ENCODE data around the gene ALG12.
A peak's percentile ranks its signal among the peaks of the same experiment; 100 is the strongest.

Gene ALG12

DNA sequence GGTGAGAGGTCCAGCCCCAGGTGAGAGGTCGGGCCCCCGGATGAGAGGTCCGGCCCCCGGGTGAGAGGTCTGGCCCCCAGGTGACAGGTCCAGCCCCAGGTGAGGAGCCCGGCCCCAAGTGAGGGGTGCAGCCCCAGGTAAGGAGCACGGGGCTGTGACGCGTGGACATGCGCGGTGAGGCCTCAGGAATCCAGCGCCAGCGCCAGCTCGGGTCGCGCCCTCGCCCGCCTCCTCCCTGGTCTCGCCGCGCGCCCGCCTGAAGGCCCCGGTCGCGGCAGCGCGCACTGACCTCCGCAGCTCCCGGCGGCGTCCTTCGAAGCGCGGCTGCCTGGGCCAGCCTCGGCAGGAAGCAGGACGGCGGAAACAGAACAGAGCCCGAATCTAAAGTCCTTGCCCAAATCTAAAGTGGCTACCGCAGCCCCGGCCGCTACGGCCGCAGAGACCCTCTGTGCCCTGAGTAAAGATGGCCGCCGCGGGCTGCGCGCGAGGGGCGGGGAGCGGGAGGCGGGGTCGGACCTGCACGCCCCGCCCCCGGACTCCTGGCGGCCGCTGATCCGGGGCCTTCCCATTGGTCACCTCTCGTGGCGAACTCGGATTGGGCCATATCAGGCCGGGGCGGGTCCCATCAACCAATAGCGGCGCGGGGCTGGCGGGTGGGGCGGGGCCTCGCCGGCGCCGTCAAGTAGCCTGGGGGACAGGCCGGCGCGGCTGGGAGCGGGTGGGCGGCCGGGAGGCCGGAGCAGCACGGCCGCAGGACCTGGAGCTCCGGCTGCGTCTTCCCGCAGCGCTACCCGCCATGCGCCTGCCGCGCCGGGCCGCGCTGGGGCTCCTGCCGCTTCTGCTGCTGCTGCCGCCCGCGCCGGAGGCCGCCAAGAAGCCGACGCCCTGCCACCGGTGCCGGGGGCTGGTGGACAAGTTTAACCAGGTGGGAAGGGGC, at the start of gene ALG12, which contains the start of gene CRELD2:
Gene ALG12, minus strand, starts transcription at position 465 of the 937 bp plus-strand sequence. CDS start 4,673 bp downstream, outside the sequence.
Gene CRELD2, plus strand, starts transcription at position 661 of the 937 bp plus-strand sequence. Its CDS starts 136 bp downstream, at position 797.
- peak; percentile 97 for DNase-seq

DNA sequence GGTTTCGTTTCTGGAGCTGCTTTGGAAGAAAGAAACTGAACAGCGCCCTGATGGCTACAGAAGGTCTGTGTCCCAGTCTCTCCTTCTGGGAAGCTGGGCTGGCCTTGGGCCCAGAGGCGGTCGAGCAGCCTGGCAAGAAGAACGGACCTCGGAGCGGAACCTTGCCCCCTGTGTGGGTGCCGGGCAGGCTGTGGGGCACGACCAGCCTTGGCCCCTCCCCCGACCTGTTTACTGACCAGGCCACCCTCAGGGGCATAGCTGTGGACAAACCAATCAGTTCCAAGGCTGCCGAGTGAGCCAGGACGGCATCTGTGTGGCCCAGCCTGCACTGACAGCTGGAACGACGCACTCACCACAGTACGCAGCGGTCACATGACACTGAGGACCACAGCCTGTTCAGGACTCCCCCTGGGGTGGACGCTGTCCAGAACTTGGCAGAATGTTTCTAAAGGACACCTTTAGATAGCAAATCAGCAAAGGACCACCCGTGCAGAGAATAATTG, 49.5 kb upstream of the ALG12 start:
- no peak for DNase-seq

DNA sequence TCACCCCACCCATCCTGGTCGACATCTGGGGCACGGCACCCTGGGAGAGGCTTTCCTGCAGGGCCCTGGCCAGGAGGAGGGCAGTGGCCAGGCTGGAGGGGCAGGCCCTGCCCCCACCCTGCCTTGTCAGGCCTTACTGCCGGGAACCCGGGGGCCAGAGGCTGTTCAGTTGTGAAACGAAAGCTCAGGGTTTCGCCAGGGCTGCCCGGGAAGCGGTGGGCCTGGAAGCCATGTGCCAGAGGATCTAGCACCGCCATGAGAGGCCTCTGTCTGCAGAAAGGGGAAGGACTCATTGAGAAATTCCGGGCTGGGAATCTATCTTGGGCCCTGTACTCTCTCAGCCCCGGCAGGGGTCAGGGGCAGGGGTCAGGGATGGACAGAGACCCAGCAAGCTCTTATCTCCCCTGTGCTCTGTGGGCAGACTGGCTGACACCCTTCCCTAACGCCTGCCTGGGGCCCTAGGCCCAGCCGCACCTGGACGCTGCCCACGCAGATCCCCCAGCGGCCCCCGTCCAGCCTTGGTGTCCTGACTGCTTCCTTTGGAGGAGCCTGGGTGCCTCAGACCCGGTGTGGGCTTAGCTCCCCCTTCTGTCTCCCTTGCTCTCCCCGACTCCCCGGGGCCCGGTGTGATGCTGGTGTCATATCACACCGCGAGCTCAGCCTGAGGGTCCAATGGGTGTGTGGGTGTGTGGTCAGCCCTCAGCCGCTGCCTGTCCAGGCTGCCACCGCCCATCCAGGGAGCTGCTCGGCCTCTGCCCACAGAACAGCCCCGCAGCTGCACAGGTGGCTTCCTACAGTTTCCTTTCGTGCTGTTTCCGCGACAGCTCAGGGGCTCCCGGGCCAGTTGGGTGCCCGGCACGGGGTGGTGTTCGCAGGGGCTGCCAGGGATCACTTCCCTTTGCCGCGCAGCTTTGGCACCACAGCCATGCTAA, 48.8 kb upstream of the ALG12 start:
- DNase-seq: no peak

DNA sequence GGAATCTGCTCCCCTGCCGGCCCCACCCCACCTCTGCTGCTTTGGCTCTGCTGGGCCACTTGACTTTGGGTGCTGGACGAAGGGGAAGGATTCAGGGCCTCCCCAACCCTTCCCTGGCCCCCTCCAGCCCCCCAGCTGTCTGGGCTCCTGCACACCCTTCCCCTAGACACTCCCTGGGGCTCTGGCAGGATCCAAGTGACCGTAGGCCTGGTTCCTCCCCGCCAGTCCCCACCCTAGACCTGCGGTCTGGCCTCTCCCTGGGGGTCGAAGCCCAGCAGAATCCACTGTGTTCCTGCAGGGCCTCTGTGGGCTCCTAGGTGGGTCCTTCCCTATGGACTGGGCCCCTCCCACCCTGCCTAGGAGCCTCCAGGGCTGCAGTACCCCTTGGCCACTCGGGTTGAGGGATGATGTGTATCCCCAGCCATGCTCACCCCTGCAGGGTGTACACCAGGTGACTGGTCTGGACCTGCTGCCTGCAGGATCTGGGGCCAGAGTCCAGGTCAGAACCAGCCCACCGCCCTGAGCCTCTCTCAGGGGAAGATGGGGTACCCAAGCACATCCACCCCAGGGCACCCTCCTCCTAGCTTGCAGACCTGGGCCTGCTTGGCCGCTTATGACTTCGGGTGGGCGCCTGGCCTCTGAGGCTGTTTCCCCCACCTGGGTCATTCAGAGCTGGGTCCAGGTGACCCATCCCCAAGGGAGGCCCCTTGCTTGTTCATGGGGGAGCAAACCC, 48.0 kb upstream of the ALG12 start:
- peak; percentile 28 for DNase-seq

DNA sequence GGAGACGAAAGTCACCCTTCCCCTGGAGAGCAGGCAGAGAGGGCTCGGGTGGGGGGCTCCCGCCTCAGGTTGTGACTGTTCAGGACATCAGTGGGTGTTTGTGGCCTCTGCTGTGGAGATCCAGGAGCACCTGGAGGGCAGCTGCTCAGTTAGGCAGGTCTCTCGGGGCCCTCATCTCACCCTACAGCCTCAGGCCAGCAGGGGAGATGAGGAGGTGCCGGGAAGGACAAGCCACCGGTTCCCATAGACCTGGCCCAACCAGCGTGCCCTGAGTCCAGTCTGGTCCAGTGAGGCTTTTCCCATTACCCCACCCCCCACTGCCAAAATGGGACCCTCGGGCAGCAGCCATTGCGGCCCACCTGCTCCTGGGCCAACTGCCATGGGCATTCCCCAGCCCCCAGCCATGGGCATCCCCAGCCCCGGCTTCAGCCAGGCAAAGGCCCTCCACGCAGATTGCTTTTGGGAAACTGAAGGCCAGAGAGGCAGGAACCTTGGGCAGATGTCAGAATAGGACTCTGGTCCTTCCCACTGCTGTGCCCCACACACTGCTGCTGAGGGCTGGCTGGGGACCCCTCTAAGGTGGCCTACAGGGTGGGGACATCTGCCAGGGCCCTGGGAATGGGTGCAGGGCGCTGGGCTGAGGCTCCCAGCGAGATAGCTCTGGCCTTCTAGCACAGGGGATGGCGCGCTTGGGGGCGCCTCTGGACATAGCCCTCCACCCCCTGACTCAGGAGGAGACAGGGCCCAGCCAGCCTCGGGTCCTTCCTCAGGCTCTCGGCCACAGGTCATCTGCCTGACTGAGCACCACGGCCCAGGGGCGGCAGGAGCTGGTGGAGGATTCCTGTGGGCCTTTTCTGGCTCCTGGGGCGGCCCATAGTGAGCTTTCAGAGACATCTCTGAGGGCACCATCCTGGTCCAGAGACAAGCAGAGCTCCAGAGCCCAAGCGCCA, 47.1 kb upstream of the ALG12 start:
- DNase-seq: no peak

DNA sequence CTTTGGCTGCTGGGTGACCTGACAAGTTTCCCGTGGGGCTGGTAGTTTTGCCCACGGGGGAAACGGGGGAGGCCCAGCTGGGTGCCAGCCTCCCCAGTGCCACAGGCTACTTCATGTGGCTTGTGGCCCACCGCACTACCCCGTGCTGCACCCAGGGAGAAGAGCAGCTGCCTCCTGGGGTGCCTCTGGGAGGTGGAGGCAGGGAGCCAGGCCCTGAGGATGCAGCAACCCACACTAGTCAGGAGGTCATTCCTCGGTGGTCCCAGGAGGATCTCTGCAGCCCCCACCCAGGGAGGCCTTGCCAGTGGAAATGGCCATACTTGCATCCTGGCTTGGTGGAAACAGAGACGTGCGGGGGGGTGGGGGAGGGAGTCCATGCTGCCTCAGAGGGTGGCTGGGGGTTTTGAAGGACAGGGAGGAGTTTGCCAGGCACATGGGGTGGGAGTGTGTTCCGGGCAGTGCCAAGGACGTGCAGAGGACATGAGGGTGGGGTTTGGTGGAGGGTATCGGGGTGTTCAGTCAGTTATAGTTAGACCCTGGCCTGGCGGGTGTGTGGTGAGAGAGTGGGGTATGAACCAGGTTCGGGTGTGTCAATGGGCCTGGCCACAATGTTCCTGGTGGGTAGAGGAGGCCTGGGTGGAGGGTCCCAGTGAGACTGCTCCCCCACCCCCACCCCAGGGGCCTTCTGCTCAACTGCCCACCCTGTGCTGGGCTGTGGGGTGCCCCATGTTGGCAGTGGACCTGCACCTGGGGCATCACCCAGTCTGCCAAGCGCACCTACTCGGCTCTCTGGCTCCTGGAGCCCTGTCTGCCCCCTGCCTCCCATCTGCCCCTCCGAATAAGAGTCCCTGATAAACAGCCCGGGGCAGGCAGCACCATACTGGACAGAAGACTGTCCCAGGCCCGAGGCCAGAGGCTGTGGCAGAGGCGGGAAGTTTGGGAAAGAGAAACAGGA, 46.2 kb upstream of the ALG12 start:
- peak; percentile 31 for DNase-seq

DNA sequence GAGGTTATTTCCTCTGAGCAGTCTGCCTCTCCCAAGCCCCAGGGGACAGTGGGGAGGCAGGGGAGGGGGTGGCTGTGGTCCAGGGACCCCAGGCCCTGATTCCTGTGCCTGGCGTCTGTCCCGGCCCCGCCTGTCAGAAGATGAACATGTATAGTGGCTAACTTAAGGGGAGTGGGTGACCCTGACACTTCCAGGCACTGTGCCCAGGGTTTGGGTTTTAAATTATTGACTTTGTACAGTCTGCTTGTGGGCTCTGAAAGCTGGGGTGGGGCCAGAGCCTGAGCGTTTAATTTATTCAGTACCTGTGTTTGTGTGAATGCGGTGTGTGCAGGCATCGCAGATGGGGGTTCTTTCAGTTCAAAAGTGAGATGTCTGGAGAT, 45.4 kb upstream of the ALG12 start:
- no peak for DNase-seq

DNA sequence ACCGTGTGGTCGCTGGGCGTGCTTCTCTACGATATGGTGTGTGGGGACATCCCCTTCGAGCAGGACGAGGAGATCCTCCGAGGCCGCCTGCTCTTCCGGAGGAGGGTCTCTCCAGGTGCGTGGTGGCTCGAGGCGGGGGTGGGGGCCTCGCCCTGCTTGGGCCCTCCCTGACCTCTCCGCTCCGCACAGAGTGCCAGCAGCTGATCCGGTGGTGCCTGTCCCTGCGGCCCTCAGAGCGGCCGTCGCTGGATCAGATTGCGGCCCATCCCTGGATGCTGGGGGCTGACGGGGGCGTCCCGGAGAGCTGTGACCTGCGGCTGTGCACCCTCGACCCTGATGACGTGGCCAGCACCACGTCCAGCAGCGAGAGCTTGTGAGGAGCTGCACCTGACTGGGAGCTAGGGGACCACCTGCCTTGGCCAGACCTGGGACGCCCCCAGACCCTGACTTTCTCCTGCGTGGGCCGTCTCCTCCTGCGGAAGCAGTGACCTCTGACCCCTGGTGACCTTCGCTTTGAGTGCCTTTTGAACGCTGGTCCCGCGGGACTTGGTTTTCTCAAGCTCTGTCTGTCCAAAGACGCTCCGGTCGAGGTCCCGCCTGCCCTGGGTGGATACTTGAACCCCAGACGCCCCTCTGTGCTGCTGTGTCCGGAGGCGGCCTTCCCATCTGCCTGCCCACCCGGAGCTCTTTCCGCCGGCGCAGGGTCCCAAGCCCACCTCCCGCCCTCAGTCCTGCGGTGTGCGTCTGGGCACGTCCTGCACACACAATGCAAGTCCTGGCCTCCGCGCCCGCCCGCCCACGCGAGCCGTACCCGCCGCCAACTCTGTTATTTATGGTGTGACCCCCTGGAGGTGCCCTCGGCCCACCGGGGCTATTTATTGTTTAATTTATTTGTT, 44.8 kb upstream of the ALG12 start:
- DNase-seq: no peak

DNA sequence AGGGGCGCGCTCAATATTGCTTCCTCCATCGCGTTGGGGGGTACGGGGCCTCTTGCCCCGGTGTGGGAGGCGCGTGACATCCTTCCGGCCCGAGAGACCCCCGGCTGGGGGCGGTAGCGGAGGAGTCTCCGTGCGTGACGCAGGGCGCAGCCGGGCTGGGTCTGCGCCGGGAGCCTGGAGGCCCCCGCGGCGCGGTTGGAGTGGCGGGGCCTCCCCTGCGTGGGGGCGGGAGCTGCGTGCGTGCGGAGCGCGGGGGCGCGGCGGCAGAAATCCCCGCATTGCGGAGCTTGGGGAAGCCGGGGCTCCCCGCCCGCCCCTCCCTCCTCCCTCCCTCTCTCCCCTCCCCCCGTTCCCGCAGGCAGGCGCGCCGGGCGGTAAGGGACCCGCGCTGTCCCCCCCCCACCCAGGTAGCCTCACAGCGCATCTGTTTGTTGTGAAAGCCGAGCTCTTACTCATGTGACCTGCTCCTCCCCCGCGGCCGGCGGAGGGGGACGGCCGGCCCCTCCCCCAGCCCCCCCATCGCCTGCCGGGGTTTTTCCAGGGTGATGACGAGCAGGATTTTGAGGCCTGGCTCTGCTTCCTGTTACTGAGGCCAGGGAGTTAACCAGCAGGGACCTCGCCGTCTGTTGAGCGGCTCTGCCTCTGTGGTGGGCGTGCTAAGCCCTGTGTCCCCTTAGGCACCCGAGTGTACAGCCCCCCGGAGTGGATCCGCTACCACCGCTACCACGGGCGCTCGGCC, 43.9 kb upstream of the ALG12 start:
- peak; percentile 82 for DNase-seq

DNA sequence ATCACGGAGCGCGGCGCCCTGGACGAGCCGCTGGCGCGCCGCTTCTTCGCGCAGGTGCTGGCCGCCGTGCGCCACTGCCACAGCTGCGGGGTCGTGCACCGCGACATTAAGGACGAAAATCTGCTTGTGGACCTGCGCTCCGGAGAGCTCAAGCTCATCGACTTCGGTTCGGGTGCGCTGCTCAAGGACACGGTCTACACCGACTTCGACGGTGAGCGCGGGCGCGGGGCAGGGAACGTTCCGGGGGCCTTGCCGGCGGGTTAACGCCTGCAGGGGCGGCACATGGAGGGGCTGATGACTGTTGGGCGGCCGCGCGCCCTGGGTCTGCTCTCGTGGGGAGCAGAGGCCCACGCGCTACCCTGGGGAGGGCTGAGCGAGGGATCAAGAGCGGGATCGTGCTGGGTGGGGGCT, 43.4 kb upstream of the ALG12 start:
- DNase-seq: no peak

DNA sequence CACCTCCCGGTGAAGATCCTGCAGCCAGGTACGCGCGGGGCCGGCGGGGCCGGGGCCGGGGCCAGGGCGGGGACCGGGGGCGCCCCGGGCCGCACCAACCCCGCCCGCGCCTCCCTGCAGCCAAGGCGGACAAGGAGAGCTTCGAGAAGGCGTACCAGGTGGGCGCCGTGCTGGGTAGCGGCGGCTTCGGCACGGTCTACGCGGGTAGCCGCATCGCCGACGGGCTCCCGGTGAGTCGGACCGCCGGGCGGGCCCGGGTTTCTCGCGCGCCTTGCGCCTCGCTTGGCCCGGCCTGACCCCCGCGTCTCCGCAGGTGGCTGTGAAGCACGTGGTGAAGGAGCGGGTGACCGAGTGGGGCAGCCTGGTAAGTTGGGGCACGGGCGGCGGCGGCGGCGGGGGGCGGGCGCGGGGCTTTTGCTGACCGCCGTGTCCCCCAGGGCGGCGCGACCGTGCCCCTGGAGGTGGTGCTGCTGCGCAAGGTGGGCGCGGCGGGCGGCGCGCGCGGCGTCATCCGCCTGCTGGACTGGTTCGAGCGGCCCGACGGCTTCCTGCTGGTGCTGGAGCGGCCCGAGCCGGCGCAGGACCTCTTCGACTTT, 42.9 kb upstream of the ALG12 start:
- peak; percentile 27 for DNase-seq

DNA sequence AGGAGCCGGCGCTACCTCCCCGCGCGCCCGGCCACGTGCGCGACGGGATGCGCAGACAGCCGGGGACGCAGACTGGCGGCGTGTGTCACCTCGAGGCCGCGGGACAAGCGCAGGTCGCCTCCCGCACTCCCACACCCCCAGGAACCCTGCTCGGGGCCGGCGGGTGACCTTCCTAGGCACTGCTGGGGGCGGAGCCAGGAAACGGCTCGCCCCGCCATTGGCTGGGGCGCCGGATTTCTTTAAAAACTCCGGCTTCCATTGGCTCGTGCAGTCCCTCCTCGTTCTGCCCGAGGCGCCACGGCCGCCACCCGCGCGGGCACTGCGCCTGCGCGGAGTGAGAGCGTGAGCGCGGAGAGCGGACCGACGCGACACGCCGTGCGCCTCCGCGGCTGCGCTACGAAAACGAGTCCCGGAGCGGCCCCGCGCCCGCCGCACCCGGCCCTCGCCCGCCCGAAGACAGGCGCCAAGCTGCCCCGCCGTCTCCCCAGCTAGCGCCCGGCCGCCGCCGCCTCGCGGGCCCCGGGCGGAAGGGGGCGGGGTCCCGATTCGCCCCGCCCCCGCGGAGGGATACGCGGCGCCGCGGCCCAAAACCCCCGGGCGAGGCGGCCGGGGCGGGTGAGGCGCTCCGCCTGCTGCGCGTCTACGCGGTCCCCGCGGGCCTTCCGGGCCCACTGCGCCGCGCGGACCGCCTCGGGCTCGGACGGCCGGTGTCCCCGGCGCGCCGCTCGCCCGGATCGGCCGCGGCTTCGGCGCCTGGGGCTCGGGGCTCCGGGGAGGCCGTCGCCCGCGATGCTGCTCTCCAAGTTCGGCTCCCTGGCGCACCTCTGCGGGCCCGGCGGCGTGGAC, 42.1 kb upstream of the ALG12 start, which contains the start of gene PIM3:
Gene PIM3, plus strand, starts transcription at position 614 of the 846 bp plus-strand sequence. Its CDS starts 176 bp downstream, at position 790.
- DNase-seq: peak; percentile 86

DNA sequence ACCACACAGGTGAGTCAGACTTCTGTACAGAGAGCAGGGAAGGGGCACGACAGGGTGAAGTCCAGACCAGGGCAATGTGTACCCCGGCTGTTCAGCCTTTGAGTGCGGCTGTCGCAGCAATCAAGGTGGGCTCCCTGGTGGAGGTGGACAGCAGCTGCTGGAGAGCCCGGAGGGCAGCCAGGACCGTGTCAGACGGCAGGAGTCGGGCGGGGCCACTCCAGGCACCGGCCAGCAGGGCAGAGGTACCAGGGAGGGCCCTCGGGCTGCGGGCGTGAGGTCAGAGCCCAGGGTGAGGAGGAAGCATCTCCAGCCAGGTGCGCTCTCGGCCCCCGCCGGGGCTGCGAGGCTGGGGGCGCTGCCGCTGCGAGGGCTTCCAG, 41.5 kb upstream of the ALG12 start:
- DNase-seq: peak; percentile 34

DNA sequence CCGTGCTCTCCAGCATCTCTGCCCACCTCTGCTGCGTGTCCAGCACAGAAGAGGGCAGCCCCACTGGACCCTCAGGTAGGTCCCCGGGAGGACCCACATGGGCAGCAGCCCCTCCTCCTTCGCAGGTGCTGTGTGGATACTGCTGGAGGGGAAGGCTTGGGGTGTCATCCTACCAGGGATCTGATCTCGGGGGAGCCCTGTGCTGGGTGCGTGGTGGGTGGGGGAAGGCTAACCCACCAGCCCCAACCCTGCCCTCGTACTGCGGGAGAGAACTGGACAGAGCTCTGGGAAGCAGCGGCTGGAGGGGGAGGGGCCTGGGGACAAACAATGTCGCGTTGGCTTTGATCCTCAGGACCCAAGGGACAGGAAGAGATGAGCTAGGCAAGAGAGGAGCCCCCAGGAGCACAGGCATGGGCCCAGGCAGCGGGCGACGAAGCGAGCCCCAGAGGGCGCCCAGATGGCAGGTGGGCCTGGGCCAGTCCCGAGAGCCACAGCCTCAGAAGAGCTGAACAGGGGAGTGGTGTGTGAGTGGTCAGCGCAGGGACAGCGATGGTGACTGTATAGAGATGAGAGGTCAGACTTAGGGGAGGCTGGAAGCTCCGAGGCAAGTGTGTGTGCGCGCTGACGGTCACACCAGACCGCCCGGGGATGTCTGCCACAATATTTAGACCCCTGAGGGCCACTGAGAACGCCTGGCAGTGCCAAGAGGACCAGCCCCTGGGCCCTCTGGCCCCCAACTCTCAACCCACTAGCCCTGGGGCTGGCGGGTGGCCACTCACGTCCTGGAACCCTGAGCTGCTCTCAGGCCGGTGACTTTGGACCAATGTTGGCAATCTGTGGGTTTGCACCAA, 40.9 kb upstream of the ALG12 start:
- DNase-seq: no peak

DNA sequence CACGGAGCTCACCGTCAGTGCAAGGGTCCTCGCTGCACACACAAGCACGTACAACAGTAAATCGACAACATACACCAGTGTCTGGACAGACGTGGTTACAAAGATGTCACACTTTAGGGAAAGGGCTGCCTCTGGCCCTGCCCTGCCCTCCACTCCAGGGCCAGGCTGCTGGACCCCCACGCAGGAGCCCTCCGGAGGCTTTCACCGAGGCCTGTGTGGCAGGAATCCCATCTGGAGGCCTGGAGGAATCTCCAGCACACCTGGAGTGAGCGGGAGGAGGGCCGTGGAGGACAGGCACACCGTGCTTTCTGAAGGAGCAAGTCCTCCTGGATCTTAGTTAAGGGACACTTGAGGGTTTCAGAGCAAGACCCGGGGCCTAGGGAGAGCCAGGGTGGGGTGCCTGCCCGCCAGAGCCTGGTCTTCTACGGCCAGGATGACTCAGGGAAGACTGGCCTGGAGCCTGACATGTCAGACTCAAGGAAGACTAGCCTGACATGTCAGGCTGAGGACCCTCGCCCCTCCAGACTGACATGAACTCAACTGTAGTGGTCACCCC, 40.2 kb upstream of the ALG12 start:
- DNase-seq: no peak

Measured in activated T-cell treated with anti-CD3 and anti-CD28 coated beads for 4 hours (primary cell).